Keratinocyte (primary cell): ENCODE data around the gene GPR158. TPM values are rescaled to one million over a fixed set of nuclear protein-coding genes. Genes with fewer than 3 reads are reported as not detected.
A peak's percentile ranks its signal among the peaks of the same experiment; 100 is the strongest.

Experiments used
- DNase-seq: peaks from one replicate; pipeline ENCODE4 v3.0.0-alpha.2; 2011; ENCODE audit warnings: low read depth, missing footprints, low spot score
- FAIRE-seq: peaks from 2 replicates; lab custom pipeline; 2011; peaks lifted over from hg19 to GRCh38; lab: Jason Lieb, UNC
- H2AFZ ChIP-seq: 2 replicates; pipeline ENCODE4 v1.6.0; 2012; ENCODE audit warnings: low read length, control low read depth, inconsistent platforms; ENCODE audit not compliant: control insufficient read depth
- H3K27ac ChIP-seq: 2 replicates; pipeline ENCODE4 v1.5.1; 2011; ENCODE audit warnings: low read length; ENCODE audit not compliant: control insufficient read depth, insufficient read depth
- H3K27me3 ChIP-seq: 3 replicates; pipeline ENCODE4 v1.6.0; 2011; ENCODE audit warnings: low read length; ENCODE audit not compliant: control insufficient read depth, insufficient read depth; ENCODE audit errors: extremely low read depth
- H3K36me3 ChIP-seq, 2 experiments: 2 replicates in 1 of 2; 3 replicates in 1 of 2; pipeline ENCODE4 v1.5.1; 2011; ENCODE audit warnings: low read length in 2 of 2, mild to moderate bottlenecking in 1 of 2; ENCODE audit not compliant: control insufficient read depth in 2 of 2, insufficient read depth in 2 of 2; ENCODE audit errors: extremely low read depth in 1 of 2
- H3K4me1 ChIP-seq: 3 replicates; pipeline ENCODE4 v1.5.1; 2011; ENCODE audit warnings: low read length; ENCODE audit not compliant: control insufficient read depth, insufficient read depth; ENCODE audit errors: extremely low read depth
- H3K4me2 ChIP-seq: 3 replicates; pipeline ENCODE4 v1.6.0; 2011; ENCODE audit warnings: low read depth, low read length; ENCODE audit not compliant: control insufficient read depth, insufficient read depth; ENCODE audit errors: extremely low read depth
- H3K4me3 ChIP-seq, 3 experiments: fragments of 200-600 bp in 1 of 3; sonication (generic) in 1 of 3; 2 replicates in 2 of 3; 3 replicates in 1 of 3; pipeline ENCODE4 v1.5.1; 2011 to 2016; ENCODE audit warnings: low read length in 3 of 3, mild to moderate bottlenecking in 3 of 3, control low read depth in 2 of 3, inconsistent platforms in 1 of 3, low read depth in 1 of 3, mixed read lengths in 1 of 3, mixed run types in 1 of 3, moderate library complexity in 1 of 3; ENCODE audit not compliant: control insufficient read depth in 2 of 3, insufficient read depth in 2 of 3; ENCODE audit errors: extremely low read depth in 1 of 3
- H3K79me2 ChIP-seq: 2 replicates; pipeline ENCODE4 v1.6.0; 2012; ENCODE audit warnings: low read length; ENCODE audit not compliant: control insufficient read depth, insufficient read depth
- H3K9ac ChIP-seq: 3 replicates; pipeline ENCODE4 v1.6.0; 2011; ENCODE audit warnings: low read length; ENCODE audit not compliant: control insufficient read depth, insufficient read depth; ENCODE audit errors: extremely low read depth
- H3K9me1 ChIP-seq: 3 replicates; pipeline ENCODE4 v1.6.0; 2011; ENCODE audit warnings: low read length; ENCODE audit not compliant: control insufficient read depth, insufficient read depth; ENCODE audit errors: extremely low read depth
- H3K9me3 ChIP-seq: 2 replicates; pipeline ENCODE4 v1.5.1; 2012; ENCODE audit warnings: low read depth, low read length; ENCODE audit not compliant: control insufficient read depth
- H4K20me1 ChIP-seq: 3 replicates; pipeline ENCODE4 v1.6.0; 2011; ENCODE audit warnings: low read length; ENCODE audit not compliant: control insufficient read depth, insufficient read depth; ENCODE audit errors: extremely low read depth
- CTCF ChIP-seq, 3 experiments: IDR thresholded peaks in 1 of 3; conservative IDR thresholded peaks in 1 of 3; optimal IDR thresholded peaks in 1 of 3; 2 replicates in 2 of 3; 3 replicates in 1 of 3; pipeline versions ENCODE3 to v1.5.1; 2011; ENCODE audit warnings: low read length in 3 of 3, mild to moderate bottlenecking in 3 of 3, moderate library complexity in 2 of 3, control low read depth in 1 of 3, inconsistent platforms in 1 of 3; ENCODE audit not compliant: insufficient read depth in 2 of 3; ENCODE audit errors: extremely low read depth in 1 of 3
- EZH2 ChIP-seq: IDR thresholded peaks from one replicate; pipeline ENCODE4 v1.6.1; 2012; ENCODE audit warnings: inconsistent platforms, mild to moderate bottlenecking, low read length, moderate library complexity
- dilution Hi-C: fragments of 300-500 bp; cut with MboI; formaldehyde crosslinking; loops from one replicate; pipeline ENCODE4 v1.7.0; 2020; ENCODE audit warnings: low sequenced_read_pairs; ENCODE audit not compliant: extremely low pct_ligation_motif_present
- polyA plus RNA-seq, 5 experiments: library from polyadenylated mRNA; depleted of rRNA in 3 of 5; stranded (reverse) in 3 of 5; stranded (forward) in 1 of 5; unstranded in 1 of 5; fragments of >200 nt; gene quantifications; 1 replicate in 1 of 5; 2 replicates in 3 of 5; 3 replicates in 1 of 5; pipeline versions ENCODE4 v1.2.1 to v1.2.3, GENCODE V29; 2011 to 2012; ENCODE audit warnings: missing spikeins in 2 of 5, low read depth in 1 of 5, low replicate concordance in 1 of 5

GPR158 gene
- polyA plus RNA-seq, 1 donor (not counting 4 experiments of a cell fraction or from before 2014, with no cell fraction given), result not detected

- no peak overlapping the region for H3K9ac ChIP-seq
- H3K27me3 ChIP-seq, result no peaks in the 10 kb centered on the region
- no peaks in the 10 kb centered on the region for H3K9me1 ChIP-seq
- H3K36me3 ChIP-seq, result no peaks in the 10 kb centered on the region
- FAIRE-seq, result peak; percentile 80
- H3K4me2 ChIP-seq, result peak overlapping the region; percentile 32
- H3K9me3 ChIP-seq, result no peaks in the 10 kb centered on the region
- H2AFZ ChIP-seq, result no peak overlapping the region
- DNase-seq, result peak; percentile 15
- no peak for TF ChIP-seq EZH2
- TF ChIP-seq CTCF (optimal IDR thresholded peaks at IDR 0.05 in 1 of 3, IDR thresholded peaks at IDR 0.05 in 1 of 3, conservative IDR thresholded peaks at IDR 0.05 in 1 of 3; ENCODE audit: extremely low read depth in 1 of 3, insufficient read depth in 2 of 3, low read length in 3 of 3), result no peak
- H3K27ac ChIP-seq, result peak overlapping the region; percentile 68
- no peaks in the 10 kb centered on the region for H4K20me1 ChIP-seq
- no peak overlapping the region for H3K4me3 ChIP-seq
- peaks cover 7% of the 10 kb centered on the region for H3K4me1 ChIP-seq
- no peaks in the 10 kb centered on the region for H3K79me2 ChIP-seq
- dilution Hi-C loops, result no loop called here
These were observed 318.5 kb downstream of the GPR158 start for GRCh38 chr10:25493122-25493893.

DNA sequence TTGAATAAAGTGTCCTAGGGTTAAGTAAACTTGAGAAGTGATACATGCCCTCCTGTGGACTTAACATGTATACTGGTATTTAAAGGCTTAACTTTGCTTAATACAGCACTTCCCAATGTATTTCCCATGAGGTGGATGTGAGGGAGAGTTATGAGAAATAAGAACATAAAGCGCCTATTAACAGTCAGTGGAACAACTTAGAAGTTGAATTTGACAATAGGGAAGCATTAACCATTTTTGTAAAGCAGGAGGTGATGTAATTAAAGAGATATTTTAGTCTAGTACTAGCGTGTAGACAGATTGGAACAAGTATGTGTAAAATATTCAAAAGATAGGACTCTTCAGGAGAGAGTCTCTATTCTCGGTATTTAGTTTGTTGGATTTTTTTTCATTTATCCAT lies 322.4 kb downstream of the GPR158 start:
- no peak overlapping the region for H2AFZ ChIP-seq
- FAIRE-seq (no peak), DNase-seq (no peak)
- no peak for TF ChIP-seq EZH2
- H3K36me3 ChIP-seq, result no peaks in the 10 kb centered on the region
- no peaks in the 10 kb centered on the region for H3K9me1 ChIP-seq
- H3K27me3 ChIP-seq, result no peaks in the 10 kb centered on the region
- H3K9me3 ChIP-seq, result no peaks in the 10 kb centered on the region
- no peak overlapping the region for H3K27ac ChIP-seq
- no peak overlapping the region for H3K4me3 ChIP-seq
- H3K79me2 ChIP-seq, result no peaks in the 10 kb centered on the region
- H3K4me2 ChIP-seq, result no peak overlapping the region
- dilution Hi-C loops, result no loop called here
- no peaks in the 10 kb centered on the region for H4K20me1 ChIP-seq
- no peak overlapping the region for H3K9ac ChIP-seq
- H3K4me1 ChIP-seq, result peaks cover 7% of the 10 kb centered on the region
